GM18873 (cell line): Measurements from ENCODE around the gene ACSM2B.
"Not testable (repeated sequence)": the region's sequence is repeated elsewhere in the genome, so short reads cannot be mapped to it uniquely, and the experiment has no call there.

Source experiments
- ATAC-seq: cut with Tn5 transposase; IDR thresholded peaks from one replicate; pipeline ENCODE4 v1.9.1; 2021; ENCODE audit warnings: mild to moderate bottlenecking, moderate library complexity, moderate number of reproducible peaks; ENCODE audit not compliant: unreplicated experiment, low FRiP score

The ACSM2B gene

GRCh38 chr16:20538181-20538580, 38.0 kb downstream of the ACSM2B start:
- ATAC-seq = no peak

- ATAC-seq = not testable (repeated sequence)
These were observed 39.5 kb downstream of the ACSM2B start for GRCh38 chr16:20536669-20537068.

GRCh38 chr16:20532284-20532792, 43.8 kb downstream of the ACSM2B start:
- ATAC-seq = not testable (repeated sequence)

- not testable (repeated sequence) for ATAC-seq
These were observed 44.4 kb downstream of the ACSM2B start for GRCh38 chr16:20531795-20532194.

- no peak for ATAC-seq
These were observed 56.1 kb downstream of the ACSM2B start for GRCh38 chr16:20520103-20520502.

- no peak for ATAC-seq
These were observed 56.9 kb downstream of the ACSM2B start for GRCh38 chr16:20519231-20519630.

- no peak for ATAC-seq
These were observed 59.0 kb downstream of the ACSM2B start for GRCh38 chr16:20517149-20517548.

- ATAC-seq = no peak
These were observed 60.5 kb downstream of the ACSM2B start for GRCh38 chr16:20515688-20516090.

- ATAC-seq = no peak
These were observed 65.8 kb downstream of the ACSM2B start for GRCh38 chr16:20510323-20510722.

GRCh38 chr16:20507280-20507679, 68.9 kb downstream of the ACSM2B start:
- ATAC-seq = no peak

- ATAC-seq = no peak
These were observed 71.7 kb downstream of the ACSM2B start for GRCh38 chr16:20504418-20504817.

GRCh38 chr16:20491448-20491847, 84.7 kb downstream of the ACSM2B start:
- ATAC-seq = not testable (repeated sequence)

- not testable (repeated sequence) for ATAC-seq
These were observed 85.2 kb downstream of the ACSM2B start for GRCh38 chr16:20490994-20491393.
